Gastrocnemius medialis (tissue), 4 donors: Measurements from ENCODE around the gene NRARP.

Experiments
- CTCF ChIP-seq, 5 experiments: fragments of 450-650 bp in 3 of 5; fragments of 200-600 bp in 2 of 5; sonication (generic) in 2 of 5; IDR thresholded peaks in 4 of 5; conservative IDR thresholded peaks in 1 of 5; 1 replicate in 4 of 5; 2 replicates in 1 of 5; pipeline ENCODE4 v1.5.1; 2016 to 2019; ENCODE audit warnings: antibody characterized with exemption in 5 of 5, mild to moderate bottlenecking in 3 of 5, moderate library complexity in 3 of 5
- POLR2A ChIP-seq, 2 donors: fragments of 450-650 bp; IDR thresholded peaks; one replicate each; pipeline ENCODE4 v1.6.1; 2017; ENCODE audit warnings: antibody characterized with exemption in 2 of 2, mild to moderate bottlenecking in 2 of 2, moderate library complexity in 2 of 2

- TF ChIP-seq POLR2A (IDR thresholded peaks at IDR 0.05) (no peak), CTCF (IDR thresholded peaks at IDR 0.05 in 4 of 5, conservative IDR thresholded peaks at IDR 0.05 in 1 of 5) (peak in 1 of 5 experiments; percentile 39)
These were observed 12.0 kb upstream of the NRARP start for GRCh38 chr9:137313956-137314560.
